ENCODE data around the gene CRYL1.

CRYL1 gene

GRCh38 chr13:20411638-20412342 is 113.9 kb downstream of the CRYL1 start:
- no peaks in the 10 kb centered on the region for H3K9me3 ChIP-seq (ENCODE audit: control insufficient read depth, low read length)
- H3K4me1 ChIP-seq (ENCODE audit: control insufficient read depth, insufficient read depth, low read length), result peaks cover 5% of the 10 kb centered on the region
- no peaks in the 10 kb centered on the region for H3K27me3 ChIP-seq (ENCODE audit: control insufficient read depth, insufficient read depth, low read length)
- no peak overlapping the region for H3K9ac ChIP-seq (ENCODE audit: low read length)
- H3K4me3 ChIP-seq (ENCODE audit: low read length), result no peak overlapping the region
- H3K36me3 ChIP-seq (ENCODE audit: control insufficient read depth, insufficient read depth, low read length), result no peaks in the 10 kb centered on the region

DNA sequence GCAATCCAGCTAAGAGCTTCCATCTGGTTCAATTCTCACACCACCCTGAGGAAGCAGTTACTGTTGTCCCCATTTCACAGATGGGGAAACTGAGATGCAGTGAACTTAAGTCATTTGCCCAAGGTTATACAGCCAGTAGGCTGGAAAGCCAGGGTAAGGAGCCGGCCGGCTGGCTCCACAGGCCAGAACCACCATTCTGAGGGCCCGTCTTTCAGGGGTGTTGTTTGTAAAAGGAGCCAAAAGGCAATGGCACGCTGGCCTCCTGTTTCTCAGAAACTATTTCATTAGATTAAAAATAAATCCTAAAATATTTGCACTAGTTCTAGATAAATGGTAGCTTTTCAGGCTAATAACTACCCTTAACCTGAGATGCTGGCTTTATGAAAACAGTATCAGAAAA is 114.9 kb downstream of the CRYL1 start:
- no peak overlapping the region for H3K4me3 ChIP-seq (ENCODE audit: low read length)
- peaks cover 5% of the 10 kb centered on the region for H3K4me1 ChIP-seq (ENCODE audit: control insufficient read depth, insufficient read depth, low read length)

DNA sequence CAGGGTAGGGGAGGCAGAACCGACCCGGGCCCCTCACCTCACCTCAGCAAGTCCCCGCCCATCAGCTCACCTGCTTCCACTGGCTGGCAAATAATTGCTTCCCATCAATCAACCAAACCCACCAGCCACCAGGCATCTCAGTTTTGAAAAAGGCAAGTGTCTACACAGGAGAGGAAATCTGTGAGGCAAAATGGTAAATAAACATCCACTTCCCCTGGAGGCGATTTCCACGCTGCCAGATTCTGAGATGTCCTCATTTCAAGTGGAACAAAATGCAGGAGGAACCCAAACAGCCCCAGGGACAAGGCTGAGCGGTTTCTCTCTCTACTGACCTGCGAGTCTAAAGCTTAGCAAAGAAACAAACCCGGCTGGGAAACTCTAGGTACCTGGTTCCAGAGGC is 117.5 kb downstream of the CRYL1 start:
- H3K9ac ChIP-seq (ENCODE audit: low read length), result no peak overlapping the region
- H3K4me3 ChIP-seq (ENCODE audit: low read length), result no peak overlapping the region
- no peaks in the 10 kb centered on the region for H3K36me3 ChIP-seq (ENCODE audit: control insufficient read depth, insufficient read depth, low read length)
- H3K9me3 ChIP-seq (ENCODE audit: control insufficient read depth, low read length), result no peaks in the 10 kb centered on the region
- H3K27me3 ChIP-seq (ENCODE audit: control insufficient read depth, insufficient read depth, low read length), result no peaks in the 10 kb centered on the region
- H3K4me1 ChIP-seq (ENCODE audit: control insufficient read depth, insufficient read depth, low read length), result peaks cover 5% of the 10 kb centered on the region

More for the DNA sequence above, 114.9 kb downstream of the CRYL1 start:
- no peaks in the 10 kb centered on the region for H3K9me3 ChIP-seq (ENCODE audit: control insufficient read depth, low read length)
- no peaks in the 10 kb centered on the region for H3K27me3 ChIP-seq (ENCODE audit: control insufficient read depth, insufficient read depth, low read length)
- H3K36me3 ChIP-seq (ENCODE audit: control insufficient read depth, insufficient read depth, low read length), result no peaks in the 10 kb centered on the region
- no peak overlapping the region for H3K9ac ChIP-seq (ENCODE audit: low read length)

- Histone ChIP-seq H3K27me3 (ENCODE audit: control insufficient read depth, insufficient read depth, low read length) (no peaks in the 10 kb centered on the region), H3K4me3 (ENCODE audit: low read length) (no peak overlapping the region), H3K9me3 (ENCODE audit: control insufficient read depth, low read length) (no peaks in the 10 kb centered on the region), H3K9ac (ENCODE audit: low read length) (no peak overlapping the region), H3K36me3 (ENCODE audit: control insufficient read depth, insufficient read depth, low read length) (no peaks in the 10 kb centered on the region), H3K4me1 (ENCODE audit: control insufficient read depth, insufficient read depth, low read length) (peaks cover 5% of the 10 kb centered on the region)
Measured at GRCh38 chr13:20407759-20408158, 117.9 kb downstream of the CRYL1 start.

- Histone ChIP-seq H3K9me3 (ENCODE audit: control insufficient read depth, low read length) (no peaks in the 10 kb centered on the region), H3K36me3 (ENCODE audit: control insufficient read depth, insufficient read depth, low read length) (no peaks in the 10 kb centered on the region), H3K9ac (ENCODE audit: low read length) (no peak overlapping the region), H3K4me3 (ENCODE audit: low read length) (no peak overlapping the region), H3K4me1 (ENCODE audit: control insufficient read depth, insufficient read depth, low read length) (no peaks in the 10 kb centered on the region), H3K27me3 (ENCODE audit: control insufficient read depth, insufficient read depth, low read length) (no peaks in the 10 kb centered on the region)
Measured at GRCh38 chr13:20405691-20406090, 120.0 kb downstream of the CRYL1 start.

- Histone ChIP-seq H3K4me1 (ENCODE audit: control insufficient read depth, insufficient read depth, low read length) (no peaks in the 10 kb centered on the region), H3K4me3 (ENCODE audit: low read length) (no peak overlapping the region), H3K27me3 (ENCODE audit: control insufficient read depth, insufficient read depth, low read length) (no peaks in the 10 kb centered on the region), H3K9me3 (ENCODE audit: control insufficient read depth, low read length) (no peaks in the 10 kb centered on the region), H3K36me3 (ENCODE audit: control insufficient read depth, insufficient read depth, low read length) (no peaks in the 10 kb centered on the region), H3K9ac (ENCODE audit: low read length) (no peak overlapping the region)
Measured at GRCh38 chr13:20404488-20405222, 121.0 kb downstream of the CRYL1 start.

DNA sequence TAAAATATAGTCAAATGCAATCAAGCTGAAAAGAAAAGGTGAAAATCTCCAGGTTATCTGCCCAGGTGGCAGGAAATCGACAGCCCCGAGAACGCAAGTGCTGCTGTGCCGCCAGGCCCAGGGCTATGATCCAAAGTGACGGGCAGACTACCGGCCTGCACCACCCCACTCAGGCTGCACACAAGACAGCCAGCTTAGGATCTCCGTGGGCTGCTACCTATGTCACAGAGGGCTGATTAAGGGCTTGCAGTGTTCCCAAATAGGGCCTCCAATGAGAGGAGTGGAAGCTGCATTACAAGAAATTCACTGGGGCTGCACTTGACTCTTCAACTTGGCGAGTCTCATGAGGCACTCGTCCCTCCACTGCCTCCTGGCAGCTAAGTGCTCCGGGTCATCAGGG is 121.8 kb downstream of the CRYL1 start:
- H3K27me3 ChIP-seq (ENCODE audit: control insufficient read depth, insufficient read depth, low read length), result no peaks in the 10 kb centered on the region
- no peak overlapping the region for H3K9ac ChIP-seq (ENCODE audit: low read length)
- no peaks in the 10 kb centered on the region for H3K4me1 ChIP-seq (ENCODE audit: control insufficient read depth, insufficient read depth, low read length)
- no peak overlapping the region for H3K4me3 ChIP-seq (ENCODE audit: low read length)
- H3K36me3 ChIP-seq (ENCODE audit: control insufficient read depth, insufficient read depth, low read length), result no peaks in the 10 kb centered on the region
- H3K9me3 ChIP-seq (ENCODE audit: control insufficient read depth, low read length), result no peaks in the 10 kb centered on the region

GRCh38 chr13:20402881-20403280 is 122.8 kb downstream of the CRYL1 start:
- Histone ChIP-seq H3K9ac (ENCODE audit: low read length) (no peak overlapping the region), H3K36me3 (ENCODE audit: control insufficient read depth, insufficient read depth, low read length) (no peaks in the 10 kb centered on the region), H3K9me3 (ENCODE audit: control insufficient read depth, low read length) (no peaks in the 10 kb centered on the region), H3K27me3 (ENCODE audit: control insufficient read depth, insufficient read depth, low read length) (no peaks in the 10 kb centered on the region), H3K4me1 (ENCODE audit: control insufficient read depth, insufficient read depth, low read length) (no peaks in the 10 kb centered on the region), H3K4me3 (ENCODE audit: low read length) (no peak overlapping the region)

DNA sequence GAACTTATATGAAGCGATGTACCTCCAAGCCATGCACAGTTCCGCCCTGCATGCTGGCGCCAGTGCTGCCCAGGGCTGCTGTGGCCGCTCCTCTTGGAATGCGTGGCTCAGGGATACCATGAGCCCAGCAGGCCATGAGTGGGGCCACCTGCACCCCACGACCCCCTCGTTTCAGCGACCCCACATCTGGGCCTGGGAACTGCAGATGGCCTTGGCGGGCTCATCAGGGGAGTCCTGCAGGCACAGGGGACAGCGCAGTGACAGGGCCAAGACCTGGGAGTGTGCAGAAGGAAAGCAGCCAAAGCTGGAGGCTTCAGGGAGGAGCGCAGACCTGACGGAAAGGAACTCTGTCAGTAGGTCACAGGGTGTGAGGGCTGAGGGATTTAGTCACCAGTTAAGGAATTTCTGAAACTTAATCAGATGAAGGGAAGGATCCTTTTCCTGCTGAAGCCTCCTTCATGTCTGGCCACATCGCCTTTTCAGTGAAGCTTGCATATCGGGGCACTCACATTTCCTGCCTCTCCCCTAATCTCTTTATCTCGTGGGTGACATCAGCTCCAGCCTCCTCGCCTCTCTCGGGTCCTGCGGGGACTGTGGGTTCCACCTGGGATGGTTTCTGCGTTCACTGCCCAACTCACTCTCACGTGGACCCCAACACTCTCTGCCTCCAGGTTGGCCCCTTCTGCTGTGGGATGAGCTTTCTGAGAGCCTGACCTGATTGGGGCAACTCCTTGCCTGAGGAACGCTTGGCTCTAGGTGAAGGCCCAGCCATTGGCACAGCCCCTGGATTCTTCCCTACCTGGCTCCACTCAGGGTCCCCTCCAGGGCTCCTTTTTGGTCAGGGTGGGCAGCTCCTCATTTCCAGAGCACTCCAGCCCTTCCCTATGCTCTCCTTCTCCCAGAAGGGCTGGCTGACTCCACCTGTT is 123.5 kb downstream of the CRYL1 start:
- no peaks in the 10 kb centered on the region for H3K27me3 ChIP-seq (ENCODE audit: control insufficient read depth, insufficient read depth, low read length)
- H3K9me3 ChIP-seq (ENCODE audit: control insufficient read depth, low read length), result no peaks in the 10 kb centered on the region
- no peak overlapping the region for H3K9ac ChIP-seq (ENCODE audit: low read length)
- H3K4me1 ChIP-seq (ENCODE audit: control insufficient read depth, insufficient read depth, low read length), result no peaks in the 10 kb centered on the region
- H3K4me3 ChIP-seq (ENCODE audit: low read length), result no peak overlapping the region
- no peaks in the 10 kb centered on the region for H3K36me3 ChIP-seq (ENCODE audit: control insufficient read depth, insufficient read depth, low read length)

- no peak overlapping the region for H3K9ac ChIP-seq (ENCODE audit: low read length)
- H3K9me3 ChIP-seq (ENCODE audit: control insufficient read depth, low read length), result no peaks in the 10 kb centered on the region
- no peaks in the 10 kb centered on the region for H3K36me3 ChIP-seq (ENCODE audit: control insufficient read depth, insufficient read depth, low read length)
- H3K4me1 ChIP-seq (ENCODE audit: control insufficient read depth, insufficient read depth, low read length), result no peaks in the 10 kb centered on the region
- H3K4me3 ChIP-seq (ENCODE audit: low read length), result no peak overlapping the region
- H3K27me3 ChIP-seq (ENCODE audit: control insufficient read depth, insufficient read depth, low read length), result no peaks in the 10 kb centered on the region
Measured at GRCh38 chr13:20401531-20401930, 124.1 kb downstream of the CRYL1 start.

GRCh38 chr13:20400774-20401173 is 124.9 kb downstream of the CRYL1 start:
- Histone ChIP-seq H3K4me3 (ENCODE audit: low read length) (no peak overlapping the region), H3K9ac (ENCODE audit: low read length) (no peak overlapping the region), H3K36me3 (ENCODE audit: control insufficient read depth, insufficient read depth, low read length) (no peaks in the 10 kb centered on the region), H3K9me3 (ENCODE audit: control insufficient read depth, low read length) (no peaks in the 10 kb centered on the region), H3K27me3 (ENCODE audit: control insufficient read depth, insufficient read depth, low read length) (no peaks in the 10 kb centered on the region), H3K4me1 (ENCODE audit: control insufficient read depth, insufficient read depth, low read length) (no peaks in the 10 kb centered on the region)

DNA sequence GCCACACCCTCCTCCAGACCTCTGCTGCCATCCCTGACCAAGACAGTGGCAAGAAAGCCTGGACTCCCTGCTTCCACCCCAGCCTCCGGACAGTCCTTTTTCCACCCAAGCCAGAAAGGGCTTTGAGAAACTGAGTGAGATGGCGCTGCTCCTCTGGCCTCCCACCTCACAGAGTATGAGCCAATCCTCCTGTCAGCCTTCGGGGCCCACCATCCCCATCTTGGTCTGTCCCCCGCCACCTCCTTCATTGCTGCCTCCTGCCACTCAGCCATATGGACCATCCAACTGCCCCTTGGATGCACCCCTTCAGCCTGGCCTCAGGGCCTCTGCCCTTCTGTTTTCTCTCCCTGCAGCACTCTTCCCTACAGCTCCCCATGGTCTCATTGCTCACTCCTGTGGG is 125.7 kb downstream of the CRYL1 start:
- no peaks in the 10 kb centered on the region for H3K27me3 ChIP-seq (ENCODE audit: control insufficient read depth, insufficient read depth, low read length)
- H3K36me3 ChIP-seq (ENCODE audit: control insufficient read depth, insufficient read depth, low read length), result no peaks in the 10 kb centered on the region
- no peaks in the 10 kb centered on the region for H3K4me1 ChIP-seq (ENCODE audit: control insufficient read depth, insufficient read depth, low read length)
- H3K4me3 ChIP-seq (ENCODE audit: low read length), result no peak overlapping the region
- H3K9me3 ChIP-seq (ENCODE audit: control insufficient read depth, low read length), result no peaks in the 10 kb centered on the region
- H3K9ac ChIP-seq (ENCODE audit: low read length), result no peak overlapping the region
